GM23338 (cell line): Measurements from ENCODE around the gene TAP1. TPM values are rescaled to one million over a fixed set of nuclear protein-coding genes. Genes with fewer than 3 reads are reported as not detected.

Experiments used
- ATAC-seq: fragments of 200-7000 bp; cut with Tn5 transposase; 3 replicates; pipeline ENCODE4 v1.9.1; 2020
- DNase-seq: peaks from one replicate; pipeline ENCODE4 v3.0.0-alpha.2; 2015; ENCODE audit warnings: low spot score
- H2AFZ ChIP-seq: fragments of 200-600 bp; sonication (generic); 2 replicates; pipeline ENCODE4 v1.8.0; 2016; ENCODE audit warnings: antibody characterized with exemption, mild to moderate bottlenecking, moderate library complexity
- H3F3A ChIP-seq: fragments of 200-600 bp; sonication (generic); replicated peaks from 2 replicates; pipeline ENCODE4 v1.8.0; 2017; ENCODE audit warnings: antibody characterized with exemption, mixed run types, low read depth
- H3K27ac ChIP-seq: fragments of 200-600 bp; sonication (generic); 2 replicates; pipeline ENCODE4 v1.6.1; 2016; ENCODE audit warnings: low read depth
- H3K27me3 ChIP-seq: fragments of 200-600 bp; sonication (generic); 2 replicates; pipeline ENCODE4 v1.8.0; 2016; ENCODE audit warnings: mild to moderate bottlenecking, mixed run types, moderate library complexity; ENCODE audit not compliant: insufficient read depth
- H3K36me3 ChIP-seq: fragments of 200-600 bp; sonication (generic); 2 replicates; pipeline ENCODE4 v1.8.0; 2016; ENCODE audit warnings: mild to moderate bottlenecking; ENCODE audit not compliant: insufficient read depth
- H3K4me1 ChIP-seq: fragments of 200-600 bp; sonication (generic); 2 replicates; pipeline ENCODE4 v1.8.0; 2016; ENCODE audit warnings: mild to moderate bottlenecking, moderate library complexity; ENCODE audit not compliant: insufficient read depth
- H3K4me2 ChIP-seq: fragments of 200-600 bp; sonication (generic); 2 replicates; pipeline ENCODE4 v1.7.1; 2017; ENCODE audit warnings: mixed run types
- H3K4me3 ChIP-seq: fragments of 200-600 bp; sonication (generic); 2 replicates; pipeline ENCODE4 v1.6.1; 2016; ENCODE audit warnings: mixed run types
- H3K79me2 ChIP-seq: fragments of 200-600 bp; sonication (generic); replicated peaks from 2 replicates; pipeline ENCODE4 v1.8.0; 2017; ENCODE audit warnings: mild to moderate bottlenecking; ENCODE audit not compliant: insufficient read depth
- H3K9me2 ChIP-seq: fragments of 200-600 bp; sonication (generic); 2 replicates; pipeline ENCODE4 v1.8.0; 2017; ENCODE audit not compliant: insufficient read depth
- H4K20me1 ChIP-seq: fragments of 200-600 bp; sonication (generic); replicated peaks from 2 replicates; pipeline ENCODE4 v1.8.0; 2017; ENCODE audit warnings: mild to moderate bottlenecking; ENCODE audit not compliant: insufficient read depth
- H3K27ac Mint-ChIP-seq: 2 replicates; pipeline ENCODE4 v1.8.0; 2020; ENCODE audit warnings: inconsistent platforms, mild to moderate bottlenecking, moderate library complexity, mixed read lengths
- H3K27me3 Mint-ChIP-seq: 3 replicates; pipeline ENCODE4 v1.8.0; 2022; ENCODE audit warnings: low read depth, mild to moderate bottlenecking, moderate library complexity, mixed read lengths, inconsistent platforms; ENCODE audit not compliant: insufficient read depth, poor library complexity
- H3K36me3 Mint-ChIP-seq: 3 replicates; pipeline ENCODE4 v1.8.0; 2021; ENCODE audit warnings: low read depth, mild to moderate bottlenecking, inconsistent platforms, moderate library complexity, mixed read lengths
- H3K4me1 Mint-ChIP-seq: 3 replicates; pipeline ENCODE4 v1.8.0; 2020; ENCODE audit warnings: mild to moderate bottlenecking, inconsistent platforms, mixed read lengths
- H3K4me3 Mint-ChIP-seq: 3 replicates; pipeline ENCODE4 v1.8.0; 2021; ENCODE audit warnings: moderate library complexity, mild to moderate bottlenecking, inconsistent platforms, mixed read lengths
- H3K9me3 Mint-ChIP-seq: 3 replicates; pipeline ENCODE4 v1.8.0; 2020; ENCODE audit warnings: moderate library complexity, mild to moderate bottlenecking, inconsistent platforms, mixed read lengths
- CTCF ChIP-seq, 2 experiments: fragments of 200-600 bp in 1 of 2; sonication (generic) in 1 of 2; conservative IDR thresholded peaks; 2 replicates each; pipeline versions ENCODE4 v1.5.1 to v1.6.1; 2016 to 2017; ENCODE audit warnings: antibody characterized with exemption in 2 of 2, low read depth in 2 of 2, mild to moderate bottlenecking in 2 of 2, moderate library complexity in 1 of 2
- ETS1 ChIP-seq: IDR thresholded peaks from 2 replicates; pipeline ENCODE4 v1.6.1; 2016; ENCODE audit warnings: antibody characterized with exemption
- EZH2 ChIP-seq: fragments of 200-600 bp; sonication (generic); IDR thresholded peaks from one replicate; pipeline ENCODE4 v1.8.0; 2017; ENCODE audit warnings: antibody characterized with exemption, mild to moderate bottlenecking, low read depth; ENCODE audit not compliant: unreplicated experiment
- EZH2phosphoT487 ChIP-seq: fragments of 200-600 bp; sonication (generic); IDR thresholded peaks from one replicate; pipeline ENCODE4 v1.8.1; 2018; ENCODE audit warnings: antibody characterized with exemption; ENCODE audit not compliant: unreplicated experiment
- JUNB ChIP-seq: IDR thresholded peaks from one replicate; pipeline ENCODE4 v1.6.1; 2016; ENCODE audit warnings: antibody characterized with exemption; ENCODE audit not compliant: unreplicated experiment
- NANOG ChIP-seq: IDR thresholded peaks from 2 replicates; pipeline ENCODE4 v1.6.1; 2016; ENCODE audit warnings: antibody characterized with exemption, borderline replicate concordance
- POLR2AphosphoS5 ChIP-seq: IDR thresholded peaks from 2 replicates; pipeline ENCODE4 v1.6.1; 2016; ENCODE audit warnings: antibody characterized with exemption, low read depth
- STAT1 ChIP-seq: IDR thresholded peaks from one replicate; pipeline ENCODE4 v1.6.1; 2016; ENCODE audit warnings: antibody characterized with exemption; ENCODE audit not compliant: unreplicated experiment
- ZNF331 ChIP-seq: fragments of 250-450 bp; sonication (Bioruptor Pico); IDR thresholded peaks from 2 replicates; pipeline ENCODE4 v1.5.0; 2020; ENCODE audit warnings: low read depth, mild to moderate bottlenecking, moderate library complexity
- ZNF462 ChIP-seq: fragments of 250-450 bp; sonication (Bioruptor Pico); IDR thresholded peaks from 2 replicates; pipeline ENCODE4 v1.5.0; 2020; ENCODE audit warnings: mild to moderate bottlenecking, moderate library complexity
- polyA plus RNA-seq: library from polyadenylated mRNA; unstranded; fragments of >200 nt; fragmentation: Nextera tagmentation; extraction: Ambion mirVana; gene quantifications from 2 replicates; pipeline ENCODE4 v1.2.1, GENCODE V29; 2016
- total RNA-seq: library from RNA; depleted of rRNA; stranded (reverse); fragments of >200 nt; shearing (Covaris generic); gene quantifications from 2 replicates; pipeline ENCODE4 v1.2.3, GENCODE V29; 2014

Gene TAP1
- total and polyA plus RNA-seq, 2 experiments from 2014 or later = 13.8 to 22.0 TPM

GRCh38 chr6:32814145-32814544 lies 39.4 kb downstream of the TAP1 start:
- Histone ChIP-seq H2AFZ (no peak overlapping the region), H3K36me3 (no peaks in the 10 kb centered on the region), H3K79me2 (no peaks in the 10 kb centered on the region), H3K4me1 (no peaks in the 10 kb centered on the region), H3K27ac (no peak overlapping the region), H3K4me3 (no peak overlapping the region), H3K4me2 (no peak overlapping the region), H3F3A (no peaks in the 10 kb centered on the region), H3K27me3 (no peaks in the 10 kb centered on the region), H4K20me1 (no peaks in the 10 kb centered on the region), H3K9me2 (no peaks in the 10 kb centered on the region)
- H3K9me3 Mint-ChIP-seq = no peaks in the 10 kb centered on the region
- no peak overlapping the region for H3K27ac Mint-ChIP-seq
- DNase-seq (no peak), ATAC-seq (no peak)
- no peak overlapping the region for H3K4me3 Mint-ChIP-seq
- H3K36me3 Mint-ChIP-seq = no peaks in the 10 kb centered on the region
- no peak for TF ChIP-seq STAT1
- no peak for TF ChIP-seq CTCF (conservative IDR thresholded peaks at IDR 0.05; ENCODE audit: low read depth in 2 of 2)
- TF ChIP-seq EZH2 = no peak
- TF ChIP-seq ETS1 = no peak
- no peak for TF ChIP-seq EZH2phosphoT487
- H3K27me3 Mint-ChIP-seq = peaks cover 2% of the 10 kb centered on the region
- no peaks in the 10 kb centered on the region for H3K4me1 Mint-ChIP-seq

GRCh38 chr6:32809171-32809570 lies 44.3 kb downstream of the TAP1 start:
- no peaks in the 10 kb centered on the region for H3K9me3 Mint-ChIP-seq
- Histone ChIP-seq H3K4me3 (no peak overlapping the region), H3K36me3 (no peaks in the 10 kb centered on the region), H4K20me1 (no peaks in the 10 kb centered on the region), H3K27me3 (no peaks in the 10 kb centered on the region), H3K4me2 (no peak overlapping the region), H3F3A (no peaks in the 10 kb centered on the region), H3K9me2 (no peaks in the 10 kb centered on the region; the same call in 1 of the 2 replicates), H3K27ac (no peak overlapping the region), H2AFZ (no peak overlapping the region), H3K79me2 (no peaks in the 10 kb centered on the region), H3K4me1 (no peaks in the 10 kb centered on the region; the same call in 1 of the 2 replicates)
- TF ChIP-seq NANOG (no peak), CTCF (conservative IDR thresholded peaks at IDR 0.05; ENCODE audit: low read depth in 2 of 2) (no peak), POLR2AphosphoS5 (no peak), ZNF462 (CRISPR knock-in tag) (no peak), ZNF331 (CRISPR knock-in tag) (no peak), JUNB (no peak), EZH2phosphoT487 (no peak)
- no peaks in the 10 kb centered on the region; the same call in 2 of the 3 replicates for H3K36me3 Mint-ChIP-seq
- ATAC-seq (no peak), DNase-seq (no peak)
- no peak overlapping the region for H3K4me3 Mint-ChIP-seq
- H3K27ac Mint-ChIP-seq = no peak overlapping the region
- peaks cover 5% of the 10 kb centered on the region; the same call in 2 of the 3 replicates for H3K4me1 Mint-ChIP-seq
- H3K27me3 Mint-ChIP-seq = peaks cover 11% of the 10 kb centered on the region
